ENCODE results near the gene IL22RA2.

DNA sequence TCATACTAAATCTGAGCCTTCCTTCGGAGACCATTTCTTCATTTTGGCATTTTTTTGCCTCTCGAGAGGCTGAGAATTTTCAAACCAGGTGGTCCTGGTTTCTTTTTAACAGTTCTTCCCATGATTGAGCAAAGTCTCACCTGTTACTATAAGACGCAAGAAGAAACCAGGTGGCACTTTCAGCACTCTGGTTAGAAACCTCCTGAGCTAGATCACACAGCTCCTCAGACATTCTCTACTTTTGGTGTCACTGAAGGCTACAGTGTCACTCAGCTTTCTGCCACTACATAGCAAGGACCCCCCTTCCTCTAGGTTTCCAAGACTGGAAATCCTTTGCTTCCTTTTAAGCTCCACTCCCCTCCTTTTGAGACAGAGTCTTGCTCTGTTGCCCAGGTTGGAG, 38.5 kb upstream of the IL22RA2 start:
- TF ChIP-seq POLR2A (IDR thresholded peaks at IDR 0.05), result no peak
- TF ChIP-seq CTCF (IDR thresholded peaks at IDR 0.05), result no peak
- TF ChIP-seq EP300 (IDR thresholded peaks at IDR 0.05), result no peak

Measured in tibial nerve (tissue), 4 donors.